DMS79 (cell line): ENCODE results near the gene NRIP3.
"Not testable (repeated sequence)": the region's sequence is repeated elsewhere in the genome, so short reads cannot be mapped to it uniquely, and the experiment has no call there.

Experiments
- DNase-seq: peaks from one replicate; lab custom pipeline; 2025; lab: John Stamatoyannopoulos, UW

Gene NRIP3

GRCh38 chr11:9016916-9017642 lies 13.3 kb upstream of the NRIP3 start:
- DNase-seq, result no peak

GRCh38 chr11:9015677-9016076 lies 11.9 kb upstream of the NRIP3 start:
- DNase-seq, result peak; percentile 29

DNA sequence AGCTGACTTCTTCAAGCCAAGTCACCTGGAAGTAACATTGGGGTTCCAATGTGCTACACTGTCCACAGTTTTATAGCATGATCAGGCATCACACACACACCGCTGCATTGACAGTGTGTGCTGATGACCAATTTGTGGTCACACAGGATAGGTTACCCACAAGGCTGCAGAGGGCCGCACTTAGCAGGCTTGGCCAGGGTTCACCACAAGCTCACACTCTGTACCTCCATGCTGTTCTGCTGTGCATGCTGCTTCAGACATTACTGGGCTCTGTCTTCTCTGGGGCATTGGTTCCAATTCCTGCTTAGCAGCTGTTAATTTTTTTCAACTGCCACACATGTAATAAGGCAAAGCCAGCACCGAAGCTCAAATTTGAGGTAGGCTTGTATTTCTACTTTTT lies 11.0 kb upstream of the NRIP3 start:
- no peak for DNase-seq

- no peak for DNase-seq
Observed at GRCh38 chr11:9013373-9013772, 9.6 kb upstream of the NRIP3 start.

DNA sequence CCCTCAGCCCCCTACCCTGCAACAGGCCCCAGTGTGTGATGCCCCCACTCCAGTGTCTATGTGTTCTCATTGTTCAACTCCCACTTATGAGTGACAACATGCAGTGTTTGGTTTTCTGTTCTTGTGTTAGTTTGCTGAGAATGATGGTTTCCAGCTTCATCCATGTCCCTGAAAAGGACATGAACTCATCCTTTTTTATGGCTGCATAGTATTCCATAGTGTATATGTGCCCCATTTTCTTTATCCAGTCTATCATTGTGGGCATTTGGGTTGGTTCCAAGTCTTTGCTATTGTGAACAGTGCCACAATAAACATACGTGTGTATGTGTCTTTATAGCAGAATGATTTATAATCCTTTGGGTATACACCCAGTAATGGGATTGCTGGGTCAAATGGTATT lies 5.7 kb upstream of the NRIP3 start:
- DNase-seq, result not testable (repeated sequence)

GRCh38 chr11:9008661-9009060 lies 4.9 kb upstream of the NRIP3 start:
- no peak for DNase-seq

DNA sequence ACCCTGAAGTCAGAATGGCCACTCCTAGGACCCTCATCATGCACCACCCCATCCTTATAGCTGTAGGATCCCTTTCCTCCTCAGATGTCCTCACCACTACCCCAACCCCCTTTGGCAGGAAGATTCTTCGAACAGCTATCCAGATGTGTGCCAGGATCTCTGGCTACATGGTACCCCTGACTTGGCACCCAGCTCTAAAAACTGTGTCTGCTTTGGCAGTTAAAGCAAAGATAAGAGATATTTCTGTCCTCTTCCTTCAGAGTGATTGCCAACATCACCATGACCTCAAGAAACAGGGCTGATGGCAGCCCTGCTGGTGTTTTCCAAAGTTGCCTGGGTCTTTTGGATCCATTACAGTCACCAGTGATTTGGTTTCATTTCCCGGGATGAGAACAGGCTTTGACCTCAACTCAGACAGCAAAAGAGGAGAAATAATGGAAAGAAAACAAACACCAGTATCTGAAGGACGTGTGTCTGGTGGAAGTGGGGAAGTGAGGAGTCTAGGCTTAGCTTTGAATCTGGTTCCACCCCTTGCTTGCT lies 4.3 kb upstream of the NRIP3 start:
- no peak for DNase-seq

GRCh38 chr11:9005087-9005486 lies 1.3 kb upstream of the NRIP3 start:
- no peak for DNase-seq

DNA sequence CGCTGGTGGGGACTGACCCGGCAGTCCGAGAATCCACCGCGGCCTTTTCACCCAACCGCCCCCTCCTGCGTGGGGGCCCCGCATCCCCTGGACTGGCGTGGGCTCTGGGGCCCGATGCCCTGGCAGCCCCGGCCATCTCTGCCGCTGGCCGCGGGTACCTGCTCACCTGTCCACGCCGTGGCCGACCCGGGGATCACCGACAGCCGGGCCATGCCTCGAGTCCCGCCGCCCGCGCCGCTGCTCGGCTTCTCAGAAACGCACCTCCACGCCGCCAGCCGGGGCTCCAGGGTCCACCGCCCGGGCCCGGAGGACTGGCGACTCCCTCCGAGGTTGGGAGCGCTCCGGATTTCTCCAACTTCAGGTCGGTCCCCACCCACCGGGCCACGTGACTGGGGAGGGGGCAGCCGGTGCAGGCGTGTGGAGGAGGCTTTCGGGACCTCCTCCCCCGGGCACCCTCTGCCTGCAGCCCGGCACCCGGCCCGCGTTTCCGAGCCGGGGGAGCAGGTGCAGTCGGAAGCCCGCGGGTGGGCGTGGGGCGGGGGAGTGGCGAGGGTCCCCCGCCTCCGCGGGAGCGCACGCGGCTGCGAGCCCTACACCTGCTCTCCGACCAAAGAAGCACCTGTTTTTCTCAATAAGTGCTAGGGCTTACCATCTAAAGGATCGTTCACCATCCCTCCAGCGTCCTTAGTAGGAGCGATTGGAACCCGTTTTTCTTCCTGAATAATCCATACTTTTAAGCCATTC lies 554 bp upstream of the NRIP3 start:
- DNase-seq, result no peak

- DNase-seq, result no peak
Observed at GRCh38 chr11:9002920-9003572, 755 bp downstream of the NRIP3 start.

DNA sequence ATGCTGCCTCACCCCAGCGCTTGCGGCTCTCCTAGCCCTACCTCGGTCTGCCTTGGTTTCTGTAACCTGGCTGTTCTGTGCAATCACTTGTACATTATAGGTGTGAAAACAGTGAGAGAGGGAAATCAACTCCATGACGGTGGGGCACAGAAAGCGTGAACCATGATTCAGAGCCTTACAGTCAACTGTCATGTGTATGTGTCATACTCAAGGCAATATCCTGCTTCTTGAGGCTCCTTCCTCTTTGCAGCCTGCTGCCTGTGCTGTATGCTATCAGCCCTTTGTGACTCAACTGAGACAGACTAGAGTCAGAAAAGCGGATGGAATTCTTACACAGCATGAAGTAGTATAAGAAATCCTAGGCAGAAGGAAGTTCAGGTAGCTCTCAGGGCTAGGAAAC lies 2.1 kb downstream of the NRIP3 start:
- DNase-seq, result no peak

DNA sequence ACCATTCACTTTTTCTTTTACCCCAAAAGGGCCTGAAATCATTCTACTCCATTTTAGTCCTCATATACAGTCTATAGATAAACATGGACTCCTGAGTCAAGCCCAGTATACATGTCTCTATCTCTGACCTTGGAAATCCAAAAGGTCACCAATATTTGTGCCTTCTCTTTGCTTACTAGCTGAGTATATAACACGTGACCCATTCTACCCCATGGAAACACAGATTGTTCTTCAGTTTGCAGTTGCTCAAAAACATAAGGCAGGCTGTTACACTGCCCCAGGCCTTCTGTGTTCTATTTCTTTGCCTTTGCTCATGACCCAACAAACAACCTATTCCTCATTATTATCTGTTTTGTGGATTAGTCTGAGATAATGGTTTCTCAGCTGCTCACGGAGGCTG lies 5.8 kb downstream of the NRIP3 start:
- no peak for DNase-seq

- no peak for DNase-seq
Observed at GRCh38 chr11:8997451-8997850, 6.3 kb downstream of the NRIP3 start.

DNA sequence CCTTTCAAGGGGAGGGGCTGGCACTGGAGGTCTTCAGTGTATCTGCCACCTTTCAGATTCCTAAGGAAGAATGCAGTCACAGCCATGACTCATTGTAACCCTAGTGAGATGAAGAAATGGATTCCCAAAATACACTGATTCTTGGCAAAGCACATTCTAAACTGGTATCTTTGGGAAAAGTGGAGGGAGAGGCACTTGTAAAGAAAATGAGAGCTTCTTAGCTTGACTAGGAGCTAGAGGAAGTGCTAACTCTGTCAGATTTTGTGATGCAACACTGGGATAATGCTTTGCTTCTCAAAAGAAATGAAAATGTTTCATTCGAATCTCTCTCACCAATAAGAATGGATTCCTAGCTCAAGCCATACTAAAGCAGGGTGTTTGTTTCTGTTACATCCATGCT lies 14.3 kb downstream of the NRIP3 start:
- DNase-seq, result no peak

DNA sequence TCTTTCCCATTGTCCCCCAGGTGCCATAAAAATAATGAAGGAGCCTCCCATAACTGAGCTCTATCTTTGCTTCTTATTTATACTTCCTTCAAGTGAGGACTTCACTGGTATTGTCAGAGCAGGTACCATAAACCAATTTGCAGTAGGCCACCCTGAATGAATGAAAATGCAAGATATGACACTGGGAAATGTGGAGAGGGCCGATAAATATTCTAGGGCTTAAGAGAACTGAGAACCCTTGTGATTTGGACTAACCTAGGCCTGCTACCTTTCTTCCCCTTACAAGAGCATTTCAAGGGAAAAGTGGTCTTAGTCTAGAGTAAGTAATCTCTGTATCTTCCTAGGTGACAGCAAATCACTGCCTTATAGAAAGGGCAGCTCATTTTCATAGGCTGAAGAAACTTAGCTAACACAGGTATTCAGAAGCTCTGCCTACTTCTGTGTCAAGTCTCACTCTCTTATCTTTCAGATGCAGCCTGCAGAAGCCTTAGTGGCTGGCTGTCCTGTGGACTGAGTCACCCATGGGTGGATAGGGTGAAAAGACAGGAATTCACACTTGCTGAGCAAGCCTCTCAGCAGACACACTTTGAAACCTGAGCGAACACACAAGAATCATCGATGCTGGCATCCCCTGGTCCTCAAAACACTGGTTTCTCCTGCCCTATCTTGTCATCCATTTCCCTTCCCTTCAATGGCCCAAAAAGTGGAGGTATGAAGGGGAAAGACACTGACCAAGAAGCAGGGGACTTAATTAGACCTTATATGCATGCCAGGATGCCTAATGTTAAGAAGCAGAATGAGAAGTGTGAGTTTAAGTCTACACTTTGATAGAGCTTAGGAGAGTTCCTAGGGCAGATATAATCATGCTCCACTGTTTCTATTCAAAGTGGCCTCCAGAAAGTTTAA lies 15.2 kb downstream of the NRIP3 start:
- no peak for DNase-seq

DNA sequence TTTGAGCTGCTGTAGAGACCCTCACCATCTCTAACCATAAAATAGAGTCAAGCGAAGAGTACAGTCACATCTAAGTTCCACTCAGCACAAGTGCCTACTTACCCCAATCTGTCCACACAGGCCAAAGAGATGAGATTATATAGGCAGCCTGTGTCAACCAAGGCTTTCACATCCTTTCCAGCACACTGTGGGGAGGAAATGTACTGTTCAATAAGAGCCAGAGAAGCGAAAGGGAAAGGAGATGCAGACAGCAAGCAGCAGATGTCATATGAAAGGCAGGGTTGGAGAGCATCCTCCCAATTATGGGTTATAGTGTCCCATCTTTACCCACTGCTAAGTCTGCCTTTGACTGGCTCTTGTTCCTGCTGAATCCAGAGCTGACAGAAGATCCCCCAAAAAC lies 16.4 kb downstream of the NRIP3 start:
- DNase-seq, result no peak

GRCh38 chr11:8986772-8987171 lies 17.0 kb downstream of the NRIP3 start:
- DNase-seq, result not testable (repeated sequence)

GRCh38 chr11:8985462-8985861 lies 18.3 kb downstream of the NRIP3 start:
- DNase-seq, result no peak

GRCh38 chr11:8983552-8983951 lies 20.2 kb downstream of the NRIP3 start:
- no peak for DNase-seq

GRCh38 chr11:8980485-8980884 lies 23.3 kb downstream of the NRIP3 start:
- no peak for DNase-seq

DNA sequence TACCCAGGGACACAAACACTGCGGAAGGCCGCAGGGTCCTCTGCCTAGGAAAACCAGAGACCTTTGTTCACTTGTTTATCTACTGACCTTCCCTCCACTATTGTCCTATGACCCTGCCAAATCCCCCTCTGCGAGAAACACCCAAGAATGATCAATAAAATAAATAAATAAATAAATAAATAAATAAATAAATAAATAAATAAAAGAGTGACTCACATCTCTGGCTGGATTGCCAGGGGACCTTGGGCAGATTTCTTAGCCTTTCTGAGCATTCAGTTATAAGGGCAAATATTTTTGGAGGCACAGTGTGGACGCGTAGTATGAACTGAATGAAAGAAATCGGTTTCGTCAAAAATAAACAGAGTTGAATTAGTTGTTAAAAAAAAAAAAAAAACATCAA lies 24.4 kb downstream of the NRIP3 start:
- DNase-seq, result not testable (repeated sequence)

DNA sequence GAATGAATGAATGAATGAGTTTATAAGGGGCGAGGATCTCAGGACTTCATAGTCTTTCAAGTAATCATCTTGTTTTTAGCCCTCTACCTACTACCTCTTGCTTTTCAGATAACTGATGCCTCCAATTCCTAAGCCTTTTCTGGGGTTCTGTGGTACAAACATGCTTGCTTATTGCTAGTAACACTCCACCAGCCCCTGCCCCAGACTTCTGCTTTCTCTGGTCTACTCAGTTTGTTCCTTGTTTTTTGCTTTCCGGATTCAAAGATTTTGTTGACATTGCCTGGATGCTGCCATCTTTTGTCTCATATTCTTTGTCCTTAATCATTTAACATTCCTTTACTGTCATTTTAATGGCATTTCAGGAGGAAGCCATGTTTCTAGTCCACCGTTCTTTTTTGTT lies 30.7 kb downstream of the NRIP3 start:
- DNase-seq, result no peak
